ENCODE measurements around the gene CHST12.
A peak's percentile ranks its signal among the peaks of the same experiment; 100 is the strongest.

The CHST12 gene

DNA sequence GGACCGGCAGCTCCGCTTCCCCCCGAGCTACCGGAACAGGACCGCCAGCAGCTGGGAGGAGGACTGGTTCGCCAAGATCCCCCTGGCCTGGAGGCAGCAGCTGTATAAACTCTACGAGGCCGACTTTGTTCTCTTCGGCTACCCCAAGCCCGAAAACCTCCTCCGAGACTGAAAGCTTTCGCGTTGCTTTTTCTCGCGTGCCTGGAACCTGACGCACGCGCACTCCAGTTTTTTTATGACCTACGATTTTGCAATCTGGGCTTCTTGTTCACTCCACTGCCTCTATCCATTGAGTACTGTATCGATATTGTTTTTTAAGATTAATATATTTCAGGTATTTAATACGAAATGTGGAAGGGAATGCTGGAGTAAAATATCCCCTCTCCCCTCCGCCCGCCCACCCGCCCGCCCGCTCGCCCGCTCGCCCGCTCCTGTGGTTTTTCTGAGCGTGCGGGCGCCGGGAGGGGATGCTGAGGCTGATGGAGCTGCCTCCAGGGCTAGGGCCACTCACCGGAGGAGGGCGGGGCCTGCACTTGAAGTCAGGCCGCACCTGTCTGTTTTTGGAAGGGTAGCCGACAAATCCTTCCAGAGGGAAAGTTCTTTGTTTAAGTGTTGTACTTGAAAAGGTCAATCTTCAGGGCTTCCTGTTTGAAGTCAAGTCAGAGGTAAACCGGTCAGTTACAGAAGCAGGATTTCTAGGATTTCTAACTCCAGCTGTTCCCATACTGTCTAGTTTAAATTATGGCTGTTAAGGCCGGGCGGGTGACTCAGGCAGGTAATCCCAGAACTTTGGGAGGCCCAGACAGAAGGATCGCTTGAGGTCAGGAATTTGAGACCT, 30.5 kb downstream of the CHST12 start:
- no peak for DNase-seq (ENCODE audit: extremely low read depth in 1 of 2, low read depth in 1 of 2)

DNA sequence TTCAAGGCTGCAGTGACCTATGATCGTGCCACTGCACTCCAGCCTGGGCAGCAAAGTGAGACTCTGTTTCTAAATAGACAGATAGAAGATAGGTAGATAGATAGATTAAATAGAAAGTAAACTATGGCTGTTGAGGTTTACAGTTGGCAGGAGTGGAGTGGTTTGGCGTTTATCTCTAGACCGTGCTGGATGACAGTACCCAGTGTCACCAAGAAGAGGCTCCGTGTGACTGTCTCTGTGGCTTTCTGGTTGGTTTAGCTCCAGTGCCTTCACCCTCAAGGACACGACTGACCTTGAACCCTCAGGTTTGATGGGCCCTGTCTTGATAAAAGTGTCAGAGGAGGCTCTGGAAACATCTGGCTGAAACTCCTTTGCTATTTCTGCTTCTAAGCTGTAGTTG, 31.7 kb downstream of the CHST12 start:
- no peak for DNase-seq (ENCODE audit: extremely low read depth in 1 of 2, low read depth in 1 of 2)

DNA sequence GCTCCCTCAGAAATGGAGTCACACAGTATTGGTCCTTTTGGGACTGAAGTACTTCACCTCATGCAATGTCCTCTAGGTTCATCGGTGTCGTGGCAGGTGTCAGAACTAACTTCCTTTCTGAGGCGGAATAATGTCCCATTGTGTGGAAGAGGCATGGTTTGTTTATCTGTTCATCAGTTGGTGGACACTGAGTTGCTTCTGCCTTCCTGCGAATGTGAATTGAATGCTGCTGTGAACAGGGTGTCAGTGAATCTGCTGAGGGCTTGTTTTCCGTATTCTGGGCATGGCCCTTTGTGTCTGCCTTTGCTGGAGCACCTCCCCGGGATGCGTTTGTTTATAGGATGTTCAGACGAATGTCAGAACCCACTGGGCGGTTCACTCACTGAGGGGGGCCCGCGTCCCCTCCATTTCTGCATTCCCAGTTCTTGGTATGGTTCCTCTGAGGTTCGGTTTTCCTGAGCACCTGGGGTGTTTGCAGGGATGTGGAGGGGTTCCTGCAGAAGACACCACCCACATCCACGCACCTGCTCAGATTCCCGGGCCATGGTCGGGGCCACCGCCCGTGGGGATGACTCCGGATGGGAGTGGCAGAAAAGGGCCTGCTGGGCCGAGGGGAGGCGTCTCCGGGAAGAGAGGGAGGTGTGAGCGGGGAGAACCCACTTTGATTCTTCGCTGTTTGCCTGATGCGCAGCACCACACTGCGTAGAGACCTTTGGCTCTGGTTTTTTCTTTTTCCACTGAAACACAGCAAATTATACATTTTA, 33.1 kb downstream of the CHST12 start:
- DNase-seq (ENCODE audit: extremely low read depth in 1 of 2, low read depth in 1 of 2) = no peak

DNA sequence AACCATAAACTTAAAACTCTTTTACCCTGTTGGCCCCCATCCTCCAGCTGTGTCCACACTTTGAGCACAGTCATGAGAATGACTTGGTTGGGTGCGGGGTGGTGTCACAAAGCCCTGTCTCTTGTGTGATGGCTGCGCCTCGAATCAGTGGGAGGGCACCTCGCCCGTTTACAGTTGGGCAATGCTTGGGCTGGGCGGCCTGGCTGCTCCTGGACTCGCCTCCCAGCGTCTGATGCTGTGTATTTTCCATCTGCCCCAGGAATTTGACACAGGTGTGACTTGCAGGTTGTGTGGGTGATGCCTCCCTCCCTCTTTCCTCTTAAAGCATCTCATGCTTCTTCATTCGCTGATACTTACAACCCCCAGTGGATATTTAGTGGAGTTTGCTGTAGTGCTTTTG, 33.7 kb downstream of the CHST12 start:
- DNase-seq (ENCODE audit: extremely low read depth in 1 of 2, low read depth in 1 of 2) = no peak

DNA sequence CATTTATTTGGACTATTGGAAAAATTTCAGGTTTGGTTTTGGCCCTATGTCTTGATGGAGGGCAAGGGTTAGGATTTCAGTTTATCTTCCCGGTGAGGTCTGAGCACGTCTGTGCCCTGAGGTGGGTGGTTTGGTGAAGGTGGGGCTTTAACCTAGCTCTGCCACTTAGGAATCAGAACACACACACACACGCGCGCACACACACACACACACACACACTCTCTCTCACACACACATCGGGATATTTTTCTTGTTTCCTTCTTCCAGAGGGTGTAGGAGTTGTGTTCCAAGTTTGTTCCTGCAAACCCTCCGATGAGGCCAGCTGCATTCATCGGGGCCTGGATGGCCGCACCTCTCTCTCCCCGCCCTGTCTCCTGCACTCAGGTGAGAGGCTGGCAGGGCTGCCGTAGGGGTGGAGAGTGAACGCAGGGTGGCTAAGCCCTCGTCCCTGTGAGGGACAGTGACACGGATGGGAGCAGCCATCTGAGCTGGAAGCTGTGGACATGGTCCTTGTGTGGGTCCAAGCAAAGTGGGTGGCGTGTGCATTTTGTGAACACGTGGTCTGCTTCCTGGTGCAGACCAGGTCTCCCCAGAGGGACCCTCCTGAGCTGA, 34.2 kb downstream of the CHST12 start:
- DNase-seq (ENCODE audit: extremely low read depth in 1 of 2, low read depth in 1 of 2) = no peak

DNA sequence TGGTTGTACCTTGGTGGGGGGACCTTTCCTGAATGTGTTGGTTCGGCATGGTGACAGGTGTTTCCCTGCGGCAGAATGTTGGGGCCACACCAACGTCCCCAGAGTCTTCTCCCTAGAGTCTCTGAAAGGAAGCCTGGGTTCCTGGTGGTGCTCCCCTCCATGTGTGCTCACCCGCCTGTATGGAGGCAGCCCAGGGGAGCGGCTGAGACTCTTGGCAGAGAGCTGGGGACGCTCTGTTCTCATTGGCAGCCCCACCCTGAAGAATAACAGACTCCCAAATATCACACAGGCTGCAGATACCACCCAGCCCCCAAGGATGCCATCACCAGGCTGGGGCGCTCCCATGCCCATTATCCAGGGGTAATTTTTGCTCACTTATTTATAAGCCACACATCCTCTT, 34.8 kb downstream of the CHST12 start:
- DNase-seq (ENCODE audit: extremely low read depth in 1 of 2, low read depth in 1 of 2) = no peak

DNA sequence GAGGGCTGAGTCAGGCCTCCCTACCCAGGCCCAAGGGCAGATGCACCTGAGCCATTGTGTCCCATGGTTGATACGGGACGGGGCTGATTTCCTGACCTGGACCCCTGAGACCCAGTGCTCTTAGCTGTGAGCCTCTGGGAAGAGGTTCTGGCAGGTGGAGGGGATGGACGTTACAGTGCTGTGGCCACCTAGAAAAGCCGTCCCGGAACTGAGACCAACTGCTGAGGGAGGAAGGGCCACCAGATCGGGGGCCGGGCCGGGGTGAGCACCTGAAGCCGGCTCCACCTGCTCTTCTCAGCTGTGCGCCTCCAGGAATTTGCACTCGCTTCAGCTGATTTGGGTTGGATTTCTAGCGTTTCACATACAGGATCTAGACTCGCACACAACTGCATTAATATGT, 35.4 kb downstream of the CHST12 start:
- no peak for DNase-seq (ENCODE audit: extremely low read depth in 1 of 2, low read depth in 1 of 2)

DNA sequence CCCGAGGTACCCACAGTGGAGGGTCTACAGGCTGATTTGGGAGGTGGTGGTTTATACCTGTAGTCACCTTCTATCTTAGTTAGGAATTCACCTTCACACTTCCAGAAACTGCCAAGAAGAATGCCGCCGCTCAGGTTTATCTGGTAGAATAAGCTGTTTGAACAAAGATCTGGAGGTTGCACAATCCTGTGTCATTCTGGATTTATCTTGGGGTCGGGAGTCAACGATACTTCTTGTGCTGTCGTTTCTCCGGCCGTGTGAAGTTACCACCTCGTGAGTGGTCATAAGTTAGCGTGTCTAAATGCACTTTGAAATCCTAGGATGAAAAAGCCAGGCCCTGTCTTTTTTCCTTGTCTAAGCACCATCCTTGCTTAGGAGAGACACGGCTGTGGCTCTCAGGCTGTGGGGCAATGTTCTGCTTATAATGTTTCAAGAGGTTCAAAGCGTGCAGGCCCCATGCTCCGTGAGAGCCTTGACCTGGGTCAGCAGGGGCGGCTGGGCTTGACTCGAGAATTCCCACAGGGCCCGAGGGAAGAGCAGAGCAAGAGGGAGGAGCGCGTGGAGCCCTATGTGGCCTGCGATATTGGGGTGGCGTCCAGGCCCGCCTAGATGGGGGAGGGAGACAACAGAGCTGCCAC, 37.3 kb downstream of the CHST12 start:
- DNase-seq (ENCODE audit: extremely low read depth in 1 of 2, low read depth in 1 of 2) = no peak

DNA sequence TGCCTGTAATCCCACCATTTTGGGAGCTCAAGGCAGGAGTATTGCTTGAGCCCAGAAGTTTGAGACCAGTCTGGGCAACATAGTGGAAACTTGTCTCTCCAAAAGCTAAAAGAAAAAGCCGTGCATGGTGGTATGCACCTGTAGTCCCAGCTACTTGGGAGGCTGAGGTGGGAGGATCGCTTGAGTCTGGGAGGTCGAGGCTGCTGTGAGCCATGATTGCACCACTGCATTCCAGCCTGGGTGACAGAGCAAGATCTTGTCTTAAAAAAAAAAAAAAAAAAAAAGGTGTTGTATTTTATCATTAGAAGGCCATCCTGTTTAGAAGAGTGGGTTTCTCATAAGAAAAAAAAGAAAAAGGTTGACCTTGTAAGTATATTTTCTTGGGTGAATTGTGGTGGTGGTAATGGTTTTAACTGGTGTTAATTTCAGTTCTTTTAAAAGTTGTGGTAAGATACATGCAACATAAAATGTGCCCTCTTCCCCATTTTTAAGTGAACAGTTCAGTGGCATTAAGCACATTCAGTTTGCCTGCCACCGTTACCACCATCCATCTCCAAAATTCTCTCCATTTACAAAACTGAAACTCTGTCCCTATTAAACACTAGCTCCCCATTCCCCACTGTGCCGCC, 38.1 kb downstream of the CHST12 start:
- DNase-seq (ENCODE audit: extremely low read depth in 1 of 2, low read depth in 1 of 2) = no peak

DNA sequence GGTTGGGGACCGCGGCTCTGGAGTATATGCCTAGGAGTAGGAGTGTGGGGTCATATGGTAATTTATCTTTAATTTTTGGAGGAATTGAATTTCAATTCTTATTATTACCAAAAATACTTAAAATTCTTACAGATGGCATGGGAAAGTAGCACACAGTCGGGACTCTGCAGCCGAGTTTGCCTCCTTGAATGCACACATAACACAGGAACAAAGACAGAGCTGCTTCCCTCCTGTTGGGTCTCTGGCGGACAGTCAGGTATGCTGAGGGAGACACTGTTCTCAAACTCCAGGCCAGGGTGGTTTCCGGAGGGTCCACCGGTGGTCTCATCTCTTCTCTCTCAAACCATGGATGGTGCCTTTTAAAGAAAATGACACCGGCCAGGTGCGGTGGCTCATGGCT, 40.1 kb downstream of the CHST12 start:
- no peak for DNase-seq (ENCODE audit: extremely low read depth in 1 of 2, low read depth in 1 of 2)

DNA sequence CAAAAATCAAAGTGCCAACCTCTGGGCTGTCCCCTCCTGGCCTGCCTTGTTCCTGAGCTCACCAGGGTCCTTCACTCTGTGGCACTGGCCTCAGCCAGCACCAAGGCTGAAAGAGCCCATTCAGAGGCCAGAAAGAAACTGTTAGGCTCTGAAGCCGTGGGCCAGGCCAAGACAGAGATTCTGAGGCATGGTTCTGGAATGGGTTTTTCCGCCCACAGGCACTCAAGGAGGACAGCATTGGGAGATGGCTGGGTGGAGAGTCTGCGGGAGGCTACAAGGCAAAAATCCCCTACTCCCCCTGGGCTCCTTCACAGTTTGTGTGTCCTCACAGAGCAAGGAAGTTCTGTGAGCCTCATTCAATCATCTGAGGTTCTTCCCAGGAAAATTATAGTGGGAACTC, 41.1 kb downstream of the CHST12 start:
- no peak for DNase-seq (ENCODE audit: extremely low read depth in 1 of 2, low read depth in 1 of 2)

DNA sequence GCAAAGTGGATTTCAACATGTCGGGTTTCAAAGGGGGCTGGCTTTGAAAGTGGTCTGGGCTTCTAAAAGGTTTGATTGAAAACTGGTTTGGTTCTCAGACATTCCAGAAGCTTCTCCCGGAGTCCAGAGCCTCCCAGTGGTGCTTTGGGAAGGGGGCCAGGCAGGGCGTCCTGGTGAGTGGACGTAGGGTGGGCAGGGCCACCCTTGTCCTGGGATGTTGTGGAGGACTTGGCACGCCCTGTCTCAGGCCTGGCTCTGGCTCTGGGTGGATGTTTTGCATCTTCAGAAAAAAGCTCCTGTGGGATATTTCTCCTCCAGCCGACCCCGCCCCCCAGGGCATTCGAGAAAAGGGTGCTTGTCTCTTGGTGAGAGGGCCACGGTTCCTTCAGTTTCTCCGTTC, 41.6 kb downstream of the CHST12 start:
- no peak for DNase-seq (ENCODE audit: extremely low read depth in 1 of 2, low read depth in 1 of 2)

DNA sequence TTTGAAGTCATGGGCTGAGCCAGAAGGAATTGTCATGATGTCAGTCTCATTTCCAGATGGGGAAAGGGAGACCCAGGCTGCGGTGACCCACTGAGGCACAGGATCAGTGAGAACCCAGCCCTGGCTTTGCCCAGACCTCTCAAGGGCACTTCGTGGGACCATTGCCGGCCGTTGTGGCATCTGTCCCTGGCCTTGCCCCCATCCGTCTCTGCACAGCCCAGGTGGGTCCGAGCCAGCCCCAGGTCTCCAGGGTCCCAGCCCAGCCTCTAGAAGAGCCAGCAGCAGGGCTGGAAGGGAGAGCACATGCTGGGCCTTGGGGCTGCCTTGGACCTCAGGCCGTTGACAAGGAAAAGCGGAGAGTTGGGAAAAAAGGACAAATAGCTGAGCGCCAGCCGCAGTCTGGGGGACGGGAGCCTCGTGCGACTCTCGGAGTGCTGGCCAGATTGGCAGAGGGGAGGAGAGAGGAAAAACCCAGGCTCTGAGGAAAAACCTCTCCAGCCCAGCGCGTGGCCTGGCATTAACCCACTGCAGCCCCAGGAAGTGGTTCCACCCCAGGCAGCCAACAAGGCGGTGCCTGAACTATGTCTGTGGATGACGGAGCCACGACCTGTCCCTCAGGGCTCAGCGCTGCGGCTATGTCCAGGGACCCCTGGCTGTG, 42.6 kb downstream of the CHST12 start:
- DNase-seq (ENCODE audit: extremely low read depth in 1 of 2, low read depth in 1 of 2) = no peak

DNA sequence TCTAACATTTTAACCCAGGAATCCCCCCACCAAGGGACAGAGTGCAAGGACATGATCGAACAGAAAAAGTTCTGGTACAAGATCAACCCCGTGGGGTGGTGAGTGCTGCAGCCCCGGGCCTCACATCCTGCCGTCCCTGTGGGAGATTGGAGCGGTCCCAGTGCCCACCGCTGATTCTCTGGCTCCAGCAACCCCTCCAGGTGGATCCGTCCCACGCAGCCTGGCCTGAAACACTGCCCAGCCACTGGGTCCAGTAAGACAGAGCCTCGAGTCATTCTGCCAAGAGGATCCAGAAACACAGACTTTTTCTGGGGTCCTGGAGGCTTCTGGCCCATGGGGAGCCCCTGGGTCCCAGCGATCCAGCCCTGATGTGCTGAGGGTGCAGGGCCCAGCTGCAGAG, 43.3 kb downstream of the CHST12 start:
- no peak for DNase-seq (ENCODE audit: extremely low read depth in 1 of 2, low read depth in 1 of 2)

DNA sequence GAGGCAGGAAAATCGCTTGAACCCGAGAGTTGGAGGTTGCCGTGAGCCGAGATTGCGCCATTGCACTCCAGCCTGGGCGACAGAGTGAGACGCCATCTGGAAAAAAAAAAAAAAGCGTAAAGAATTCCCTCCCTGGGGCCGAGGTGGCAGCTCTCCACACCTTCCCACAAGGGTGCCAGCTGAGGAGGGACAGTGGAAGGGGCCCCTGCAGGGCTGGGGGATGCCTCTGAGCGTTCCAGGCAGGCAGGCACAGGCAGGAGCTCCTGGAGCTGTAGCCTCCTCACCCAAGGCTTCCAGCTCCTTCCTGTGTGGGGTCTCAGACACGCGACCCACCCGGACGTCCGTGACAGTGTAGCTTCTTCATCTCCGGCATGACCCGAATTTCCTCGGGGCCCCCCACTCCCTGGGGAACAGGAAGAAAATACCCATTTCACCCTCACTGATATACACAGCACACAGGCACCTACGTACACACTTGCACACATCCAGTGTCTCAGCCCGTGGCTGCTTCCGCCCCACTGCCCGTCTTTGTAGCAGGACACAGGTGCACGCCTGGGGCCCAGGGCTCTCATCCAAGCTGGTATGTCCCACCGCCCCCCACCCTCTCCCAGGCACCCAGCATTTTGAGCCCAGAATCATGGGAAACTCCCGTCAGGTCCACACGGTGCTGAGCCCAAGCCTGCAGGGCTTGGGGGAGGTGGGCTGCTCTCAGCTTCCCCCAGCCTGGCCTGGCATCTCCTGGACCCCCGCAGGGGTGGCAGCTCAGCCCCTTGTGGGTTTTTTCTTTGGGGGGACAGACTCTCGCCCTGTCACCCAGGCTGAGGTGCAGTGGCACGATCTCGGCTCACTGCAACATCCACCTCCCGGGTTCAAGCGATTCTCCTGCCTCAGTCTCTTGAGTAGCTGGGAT, 47.0 kb downstream of the CHST12 start:
- DNase-seq (ENCODE audit: extremely low read depth in 1 of 2, low read depth in 1 of 2) = no peak

DNA sequence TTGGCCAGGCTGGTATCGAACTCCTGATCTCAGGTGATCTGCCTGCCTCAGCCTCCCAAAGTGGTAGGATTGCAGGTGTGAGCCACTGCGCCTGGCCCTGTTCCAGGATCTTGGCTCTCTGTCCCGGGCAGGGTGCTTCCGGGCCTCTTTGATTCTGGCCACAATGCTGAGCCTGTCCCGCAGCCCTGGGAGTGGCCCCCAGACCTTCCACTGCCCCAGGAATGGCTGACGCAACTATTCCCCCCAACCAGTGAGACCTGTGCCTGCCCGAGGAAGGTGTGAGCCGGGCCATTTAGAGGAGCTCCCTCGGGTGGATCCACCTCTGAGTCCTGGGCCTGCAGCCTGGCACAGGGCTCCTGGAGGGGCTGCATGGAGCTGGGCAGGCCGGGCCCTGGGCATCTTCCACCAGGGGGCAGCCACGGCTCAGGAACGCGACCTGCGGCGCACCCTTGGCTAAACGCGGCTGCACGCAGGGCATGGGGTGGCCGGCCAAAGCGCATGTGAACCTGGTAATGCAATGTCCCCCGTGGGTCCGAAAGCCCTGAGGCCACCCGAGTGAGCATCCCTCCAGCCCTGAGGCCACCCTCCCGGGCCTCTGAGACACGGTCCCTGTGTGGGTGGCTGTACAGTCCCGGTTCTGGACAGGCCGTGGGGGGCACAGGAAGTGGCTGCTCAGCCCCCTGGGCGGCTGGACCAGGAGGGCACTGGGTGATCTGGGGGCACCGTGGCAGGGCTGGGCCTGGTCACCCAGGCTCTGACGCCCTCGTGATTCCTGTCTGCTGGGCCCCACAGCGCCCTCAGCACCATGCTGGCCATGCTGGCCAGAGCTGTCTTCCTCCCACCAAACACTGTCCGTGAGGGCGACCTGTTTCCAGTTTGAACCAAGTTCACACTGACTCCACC, 48.0 kb downstream of the CHST12 start:
- peak; percentile 62 to 67 for DNase-seq (ENCODE audit: extremely low read depth in 1 of 2, low read depth in 1 of 2)

DNA sequence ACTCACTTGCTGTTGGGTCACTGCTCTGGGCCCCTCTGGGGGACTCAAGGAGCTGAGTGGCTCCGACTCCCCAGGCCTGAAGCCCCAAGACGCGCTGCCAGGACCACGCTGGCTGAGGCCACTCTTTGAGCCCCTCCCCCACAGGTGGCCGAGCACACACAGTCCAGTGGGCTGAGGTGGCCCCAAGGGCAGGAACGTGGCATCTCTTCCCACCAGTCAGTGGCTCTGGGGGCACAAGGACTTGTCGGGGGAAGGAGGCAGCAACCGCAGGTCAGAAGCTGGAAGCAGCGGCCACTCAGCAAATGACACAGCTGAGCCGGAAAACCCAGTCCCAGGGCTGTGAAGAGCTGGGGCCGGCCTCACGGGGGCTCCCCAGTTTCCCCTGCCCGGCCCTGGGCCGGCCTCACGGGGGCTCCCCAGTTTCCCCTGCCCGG, 48.7 kb downstream of the CHST12 start:
- no peak for DNase-seq (ENCODE audit: extremely low read depth in 1 of 2, low read depth in 1 of 2)

DNA sequence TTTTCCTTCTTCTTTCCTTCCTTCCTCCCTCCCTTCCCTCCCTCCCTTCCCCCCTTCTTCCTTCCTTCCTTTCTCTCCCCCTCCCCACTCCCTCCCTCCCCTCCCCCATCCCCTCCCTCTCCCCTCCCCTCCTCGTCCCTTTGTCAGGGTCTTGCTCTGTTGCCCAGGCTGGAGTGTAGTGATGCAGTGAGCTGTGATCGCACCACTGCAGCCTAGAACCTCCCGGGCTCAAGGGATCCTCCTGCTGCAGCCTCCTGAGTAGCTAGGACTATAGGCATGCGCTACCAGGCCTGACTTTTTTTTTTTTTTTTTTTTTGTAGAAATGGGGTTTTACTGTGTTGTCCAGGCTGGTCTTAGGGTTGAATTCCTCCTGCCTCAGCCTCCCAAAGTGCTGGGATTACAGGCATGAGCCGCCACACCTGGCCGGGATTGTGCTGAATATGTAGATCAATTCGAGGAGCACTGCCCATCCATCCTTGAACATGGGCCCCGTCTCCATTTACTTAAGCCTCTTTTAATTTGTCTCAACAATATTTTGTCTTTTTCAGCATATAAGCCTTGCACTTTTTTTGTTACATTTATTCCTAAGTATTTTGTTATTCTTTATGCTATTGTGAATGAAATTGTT, 49.3 kb downstream of the CHST12 start:
- no peak for DNase-seq (ENCODE audit: extremely low read depth in 1 of 2, low read depth in 1 of 2)
